Measurements from ENCODE around the gene PPP3CB. TPM values are rescaled to one million over a fixed set of nuclear protein-coding genes. Genes with fewer than 3 reads are reported as not detected.
"Not testable (repeated sequence)": the region's sequence is repeated elsewhere in the genome, so short reads cannot be mapped to it uniquely, and the experiment has no call there.

Gene PPP3CB
- total RNA-seq, 1 donor from 2014 or later: 18.5 TPM

- Mint-ChIP-seq H3K4me1 (ENCODE audit: unreplicated experiment) (peaks cover 6% of the 10 kb centered on the region), H3K27ac (ENCODE audit: unreplicated experiment) (no peak overlapping the region), H3K4me3 (ENCODE audit: unreplicated experiment) (no peak overlapping the region), H3K36me3 (ENCODE audit: low read depth, unreplicated experiment) (no peaks in the 10 kb centered on the region), H3K27me3 (ENCODE audit: unreplicated experiment) (no peaks in the 10 kb centered on the region), H3K9me3 (ENCODE audit: unreplicated experiment) (no peaks in the 10 kb centered on the region)
- TF ChIP-seq, protein P1, sequence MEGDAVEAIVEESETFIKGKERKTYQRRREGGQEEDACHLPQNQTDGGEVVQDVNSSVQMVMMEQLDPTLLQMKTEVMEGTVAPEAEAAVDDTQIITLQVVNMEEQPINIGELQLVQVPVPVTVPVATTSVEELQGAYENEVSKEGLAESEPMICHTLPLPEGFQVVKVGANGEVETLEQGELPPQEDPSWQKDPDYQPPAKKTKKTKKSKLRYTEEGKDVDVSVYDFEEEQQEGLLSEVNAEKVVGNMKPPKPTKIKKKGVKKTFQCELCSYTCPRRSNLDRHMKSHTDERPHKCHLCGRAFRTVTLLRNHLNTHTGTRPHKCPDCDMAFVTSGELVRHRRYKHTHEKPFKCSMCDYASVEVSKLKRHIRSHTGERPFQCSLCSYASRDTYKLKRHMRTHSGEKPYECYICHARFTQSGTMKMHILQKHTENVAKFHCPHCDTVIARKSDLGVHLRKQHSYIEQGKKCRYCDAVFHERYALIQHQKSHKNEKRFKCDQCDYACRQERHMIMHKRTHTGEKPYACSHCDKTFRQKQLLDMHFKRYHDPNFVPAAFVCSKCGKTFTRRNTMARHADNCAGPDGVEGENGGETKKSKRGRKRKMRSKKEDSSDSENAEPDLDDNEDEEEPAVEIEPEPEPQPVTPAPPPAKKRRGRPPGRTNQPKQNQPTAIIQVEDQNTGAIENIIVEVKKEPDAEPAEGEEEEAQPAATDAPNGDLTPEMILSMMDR (IDR thresholded peaks at IDR 0.05; ENCODE audit: unreplicated experiment): no peak
- DNase-seq (ENCODE audit: low spot score): no peak
These were observed 91.1 kb downstream of the PPP3CB start for GRCh38 chr10:73404690-73405089.

GRCh38 chr10:73401636-73402035 lies 94.2 kb downstream of the PPP3CB start:
- Mint-ChIP-seq H3K27ac (ENCODE audit: unreplicated experiment) (no peak overlapping the region), H3K4me1 (ENCODE audit: unreplicated experiment) (no peaks in the 10 kb centered on the region), H3K4me3 (ENCODE audit: unreplicated experiment) (no peak overlapping the region), H3K9me3 (ENCODE audit: unreplicated experiment) (no peaks in the 10 kb centered on the region), H3K27me3 (ENCODE audit: unreplicated experiment) (no peaks in the 10 kb centered on the region), H3K36me3 (ENCODE audit: low read depth, unreplicated experiment) (peaks cover 8% of the 10 kb centered on the region)
- no peak for DNase-seq (ENCODE audit: low spot score)
- TF ChIP-seq, protein P1 (IDR thresholded peaks at IDR 0.05; ENCODE audit: unreplicated experiment): no peak

DNA sequence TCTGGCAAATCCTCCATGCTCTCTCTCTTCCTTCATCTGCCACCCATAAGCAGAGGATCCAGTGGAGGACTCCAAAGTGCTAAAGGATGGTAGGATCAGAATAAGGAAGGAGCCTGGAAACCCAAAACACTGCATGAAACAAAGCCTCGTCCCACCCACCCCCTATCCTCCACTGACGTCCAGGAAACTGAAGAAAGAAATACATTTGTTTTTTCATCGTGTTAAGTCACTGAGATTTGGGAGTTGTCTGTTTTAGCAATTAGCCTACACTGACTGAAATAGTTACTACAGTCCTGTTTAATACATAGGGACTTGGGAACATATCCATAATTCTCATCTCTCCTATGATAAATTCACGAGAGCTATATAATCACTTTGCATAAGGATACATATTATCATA lies 96.8 kb downstream of the PPP3CB start:
- Mint-ChIP-seq H3K36me3 (ENCODE audit: low read depth, unreplicated experiment) (peaks cover 18% of the 10 kb centered on the region), H3K4me1 (ENCODE audit: unreplicated experiment) (no peaks in the 10 kb centered on the region), H3K4me3 (ENCODE audit: unreplicated experiment) (no peak overlapping the region), H3K9me3 (ENCODE audit: unreplicated experiment) (no peaks in the 10 kb centered on the region), H3K27me3 (ENCODE audit: unreplicated experiment) (no peaks in the 10 kb centered on the region), H3K27ac (ENCODE audit: unreplicated experiment) (no peak overlapping the region)
- no peak for DNase-seq (ENCODE audit: low spot score)
- TF ChIP-seq, protein P1 (IDR thresholded peaks at IDR 0.05; ENCODE audit: unreplicated experiment): no peak

DNA sequence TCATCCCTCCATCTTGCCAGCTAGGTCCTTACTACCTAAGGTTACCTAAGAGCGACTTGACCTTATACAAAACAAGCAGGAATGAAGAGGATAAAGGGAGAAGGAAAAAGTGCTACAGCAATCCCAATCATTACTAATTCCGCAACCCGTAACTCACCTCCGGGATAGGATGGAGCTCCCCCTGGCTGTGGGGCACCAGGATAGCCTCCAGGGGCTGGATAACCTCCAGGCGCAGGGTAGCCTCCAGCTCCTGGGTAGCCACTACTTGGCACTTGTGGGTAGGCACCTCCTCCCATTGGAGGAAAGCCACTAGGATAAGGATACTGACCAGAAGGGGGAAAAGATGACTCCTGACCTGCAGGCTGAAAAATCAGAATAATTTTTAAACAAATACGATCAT lies 97.8 kb downstream of the PPP3CB start:
- peaks cover under 1% of the 10 kb centered on the region for H3K4me1 Mint-ChIP-seq (ENCODE audit: unreplicated experiment)
- DNase-seq (ENCODE audit: low spot score): no peak
- no peaks in the 10 kb centered on the region for H3K9me3 Mint-ChIP-seq (ENCODE audit: unreplicated experiment)
- no peak overlapping the region for H3K4me3 Mint-ChIP-seq (ENCODE audit: unreplicated experiment)
- H3K27me3 Mint-ChIP-seq (ENCODE audit: unreplicated experiment): no peaks in the 10 kb centered on the region
- H3K27ac Mint-ChIP-seq (ENCODE audit: unreplicated experiment): no peak overlapping the region
- peaks cover 23% of the 10 kb centered on the region for H3K36me3 Mint-ChIP-seq (ENCODE audit: low read depth, unreplicated experiment)
- TF ChIP-seq, protein P1 (IDR thresholded peaks at IDR 0.05; ENCODE audit: unreplicated experiment): peak; percentile 11

GRCh38 chr10:73394325-73394724 lies 101.5 kb downstream of the PPP3CB start:
- H3K4me1 Mint-ChIP-seq (ENCODE audit: unreplicated experiment); H3K27ac Mint-ChIP-seq (ENCODE audit: unreplicated experiment); H3K4me3 Mint-ChIP-seq (ENCODE audit: unreplicated experiment); H3K27me3 Mint-ChIP-seq (ENCODE audit: unreplicated experiment); H3K9me3 Mint-ChIP-seq (ENCODE audit: unreplicated experiment); DNase-seq (ENCODE audit: low spot score): not testable (repeated sequence)
- peaks cover 30% of the 10 kb centered on the region for H3K36me3 Mint-ChIP-seq (ENCODE audit: low read depth, unreplicated experiment)

DNA sequence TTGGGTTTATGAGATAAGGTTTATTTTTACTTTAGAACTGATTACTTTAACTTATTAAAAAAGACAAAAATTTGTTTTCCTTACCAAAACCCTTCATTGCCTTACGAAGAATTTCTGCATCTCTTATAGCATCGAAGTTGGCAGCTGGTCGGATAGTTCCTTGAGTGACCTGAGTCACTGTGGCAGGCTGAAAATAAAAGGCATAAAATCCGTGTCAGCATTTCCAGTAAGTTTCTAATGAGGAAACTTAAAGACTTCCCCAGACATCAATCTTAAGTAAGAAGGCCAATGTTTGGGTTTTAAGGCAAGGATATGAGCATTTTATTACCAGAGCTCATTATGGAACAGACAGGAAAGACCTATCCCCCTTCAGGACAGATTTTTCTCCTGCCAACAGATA lies 107.6 kb downstream of the PPP3CB start:
- H3K36me3 Mint-ChIP-seq (ENCODE audit: low read depth, unreplicated experiment): peaks cover 23% of the 10 kb centered on the region
- H3K4me3 Mint-ChIP-seq (ENCODE audit: unreplicated experiment): no peak overlapping the region
- no peak overlapping the region for H3K27ac Mint-ChIP-seq (ENCODE audit: unreplicated experiment)
- TF ChIP-seq, protein P1 (IDR thresholded peaks at IDR 0.05; ENCODE audit: unreplicated experiment): no peak
- no peaks in the 10 kb centered on the region for H3K9me3 Mint-ChIP-seq (ENCODE audit: unreplicated experiment)
- H3K27me3 Mint-ChIP-seq (ENCODE audit: unreplicated experiment): no peaks in the 10 kb centered on the region
- no peak for DNase-seq (ENCODE audit: low spot score)
- H3K4me1 Mint-ChIP-seq (ENCODE audit: unreplicated experiment): peaks cover 3% of the 10 kb centered on the region

Measured in endothelial cell (in vitro differentiated cells).